ENCODE results near the gene FBXO4.
"Not testable (repeated sequence)": the region's sequence is repeated elsewhere in the genome, so short reads cannot be mapped to it uniquely, and the experiment has no call there.

FBXO4 gene

GRCh38 chr5:41924526-41924871, 582 bp upstream of the FBXO4 start:
- DNase-seq = no peak

DNA sequence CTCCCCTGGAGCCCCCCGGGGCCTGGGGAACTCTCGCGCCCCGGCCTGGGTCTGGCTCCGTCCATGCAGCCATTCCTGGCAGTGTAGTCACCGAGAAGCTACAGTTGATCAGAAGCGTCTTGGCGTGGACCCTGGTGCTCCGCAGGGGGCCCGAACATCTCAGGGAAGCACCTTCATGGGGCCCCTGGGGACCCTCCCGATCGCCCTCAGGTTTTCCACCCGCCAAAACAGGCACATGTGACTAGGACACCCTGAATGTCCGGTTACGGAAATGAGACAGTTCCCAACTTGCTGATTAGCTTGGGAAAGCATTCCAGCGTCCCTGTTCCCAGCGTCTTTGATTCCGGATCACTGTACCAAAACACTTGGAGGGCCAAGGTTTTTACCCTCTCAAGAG, 472 bp downstream of the FBXO4 start:
- peak; percentile 56 for DNase-seq

DNA sequence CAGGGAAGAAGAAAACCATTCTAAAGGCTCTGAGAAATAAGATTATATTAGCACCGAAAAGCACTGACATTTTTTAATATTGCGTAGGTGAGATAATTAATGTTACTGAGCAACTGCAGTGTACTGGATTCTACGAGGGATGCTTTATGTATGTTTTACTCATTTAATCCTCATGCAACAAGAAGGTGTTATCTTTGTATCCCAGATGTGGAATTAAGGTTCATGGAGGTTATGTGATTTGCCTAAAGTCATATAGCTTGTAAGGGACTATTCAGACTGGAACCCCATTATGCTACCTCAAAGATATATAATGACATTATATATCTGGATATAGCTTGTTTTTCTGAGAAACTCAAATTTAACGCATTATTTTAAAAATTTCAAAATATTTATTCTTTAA, 2.5 kb downstream of the FBXO4 start:
- DNase-seq = no peak

DNA sequence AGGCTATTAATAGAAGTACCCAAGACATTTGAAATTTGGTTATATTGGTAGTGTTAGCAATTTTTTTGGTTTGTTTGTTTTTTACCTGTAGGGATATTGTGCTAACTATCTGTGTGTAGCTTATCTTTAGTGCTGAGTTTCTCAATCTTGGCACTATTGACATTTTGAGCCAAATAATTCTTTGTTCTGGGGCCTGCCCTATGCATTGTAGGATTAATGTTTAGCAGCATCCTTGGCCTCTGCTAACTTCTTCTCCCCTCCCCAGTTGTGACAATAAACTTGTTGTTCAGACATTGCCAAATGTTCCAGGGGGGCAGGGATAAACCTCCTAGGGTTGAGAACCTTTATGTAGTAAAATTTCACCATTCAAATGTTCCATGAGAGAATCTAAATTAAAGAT, 4.0 kb downstream of the FBXO4 start:
- DNase-seq = no peak

DNA sequence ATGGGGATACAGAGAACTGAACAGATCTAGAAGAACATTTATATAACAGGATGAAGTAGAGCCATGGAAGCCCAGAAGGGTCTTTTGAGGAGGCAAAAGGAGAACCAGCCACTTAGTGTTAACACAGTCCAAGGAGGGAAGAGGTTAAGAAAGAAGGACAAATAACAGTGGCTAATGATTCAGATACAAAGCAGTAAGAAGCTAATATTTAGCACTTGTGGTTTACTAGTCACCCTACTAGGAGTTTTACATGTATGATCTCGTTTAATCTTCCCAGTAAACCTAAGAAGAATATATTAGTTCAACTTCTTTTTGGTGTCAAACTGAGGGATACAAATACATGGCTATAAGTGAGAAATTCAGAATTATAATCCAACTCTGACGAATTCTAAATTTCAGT, 7.7 kb downstream of the FBXO4 start:
- no peak for DNase-seq

DNA sequence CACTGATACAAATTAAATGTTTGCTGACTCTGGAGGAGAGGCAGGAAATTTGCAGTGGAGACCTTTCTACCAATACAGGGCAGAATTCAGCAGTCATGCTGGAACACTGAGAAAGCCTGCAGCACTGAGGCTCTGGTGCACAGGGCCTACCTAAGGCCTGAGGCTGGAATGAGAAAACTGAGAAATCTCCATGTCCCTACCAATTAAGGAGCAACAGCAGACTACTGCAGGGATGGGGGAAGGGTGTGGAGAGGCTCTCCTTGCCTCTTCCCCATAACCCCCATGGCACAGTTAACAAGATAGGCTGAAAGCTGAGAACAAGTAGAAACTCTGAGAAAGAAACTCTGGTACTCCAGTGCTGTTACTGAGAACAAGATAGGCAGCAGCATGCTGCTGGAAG, 10.5 kb downstream of the FBXO4 start:
- no peak for DNase-seq

GRCh38 chr5:41940641-41941040, 15.6 kb downstream of the FBXO4 start:
- no peak for DNase-seq

DNA sequence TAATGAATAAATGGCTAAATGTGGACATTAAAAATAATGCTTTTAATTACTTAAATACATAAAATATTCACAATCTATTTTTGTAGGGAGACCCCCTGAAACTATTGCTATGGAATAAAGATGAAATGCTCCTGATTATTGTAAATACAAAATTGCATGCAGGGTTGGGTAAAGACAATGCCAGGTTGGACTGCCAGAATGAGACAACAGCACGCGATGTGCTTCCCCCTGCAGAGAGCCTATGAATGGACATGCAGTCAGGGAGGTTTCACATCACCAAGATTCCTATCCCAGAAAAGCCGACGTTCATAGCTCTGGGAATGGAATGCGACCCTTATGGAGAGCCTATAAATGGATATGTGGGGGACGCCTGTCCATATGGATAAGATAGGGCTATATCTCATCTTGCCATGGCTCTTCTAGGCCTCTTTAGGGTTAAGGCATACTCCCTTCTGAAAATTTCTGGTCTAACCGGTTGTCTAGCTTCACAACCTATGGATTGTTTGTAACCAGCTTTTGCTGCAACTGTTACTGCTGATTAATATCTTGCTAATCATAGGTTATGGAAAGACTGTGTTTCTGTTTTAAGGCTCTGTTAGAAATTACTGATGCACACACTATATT, 20.4 kb downstream of the FBXO4 start:
- not testable (repeated sequence) for DNase-seq

- DNase-seq = no peak
These were observed 26.1 kb downstream of the FBXO4 start for GRCh38 chr5:41951224-41951623.

- no peak for DNase-seq
These were observed 29.2 kb downstream of the FBXO4 start for GRCh38 chr5:41954286-41954685.

- DNase-seq = no peak
These were observed 30.4 kb downstream of the FBXO4 start for GRCh38 chr5:41955432-41956024.

- no peak for DNase-seq
These were observed 31.9 kb downstream of the FBXO4 start for GRCh38 chr5:41956943-41957342.

DNA sequence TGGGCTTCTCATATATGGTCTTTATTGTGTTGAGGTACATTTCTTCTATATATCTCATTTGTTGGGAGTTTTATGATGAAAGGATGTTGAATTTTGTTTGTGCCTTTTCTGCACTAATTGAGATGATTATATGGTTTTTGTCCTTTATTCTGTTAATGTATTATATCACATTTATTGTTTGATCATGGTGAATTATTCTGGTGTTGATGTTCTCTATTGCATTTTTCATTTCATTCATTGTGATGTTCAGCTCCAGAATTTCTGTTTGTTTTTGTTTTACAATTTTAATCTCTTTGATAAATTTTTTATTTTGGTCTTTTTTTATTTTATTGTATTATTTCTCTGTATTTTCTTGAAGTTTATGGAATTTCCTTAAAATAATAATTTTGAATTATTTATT, 35.4 kb downstream of the FBXO4 start:
- DNase-seq = no peak

- DNase-seq = no peak
These were observed 36.7 kb downstream of the FBXO4 start for GRCh38 chr5:41961736-41962135.

DNA sequence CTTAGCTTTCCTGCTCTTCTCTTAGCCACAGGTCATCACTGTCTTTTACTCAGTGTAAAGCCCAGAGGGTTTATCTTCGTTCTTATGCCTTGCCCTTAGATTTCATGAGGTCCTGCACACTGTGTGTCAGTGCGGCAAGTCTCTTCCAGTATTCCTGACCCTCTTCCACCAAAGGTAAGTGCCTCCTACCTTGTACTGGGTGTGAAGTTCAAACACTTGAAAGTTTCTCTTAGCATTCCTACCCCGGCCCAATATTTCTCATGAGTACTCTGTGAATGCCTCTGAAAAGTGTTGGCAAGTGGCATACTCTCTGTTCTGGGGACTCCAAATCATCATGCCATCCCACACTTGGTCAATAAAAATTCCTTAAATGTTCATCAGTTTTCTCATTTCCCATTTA, 37.4 kb downstream of the FBXO4 start:
- no peak for DNase-seq

DNA sequence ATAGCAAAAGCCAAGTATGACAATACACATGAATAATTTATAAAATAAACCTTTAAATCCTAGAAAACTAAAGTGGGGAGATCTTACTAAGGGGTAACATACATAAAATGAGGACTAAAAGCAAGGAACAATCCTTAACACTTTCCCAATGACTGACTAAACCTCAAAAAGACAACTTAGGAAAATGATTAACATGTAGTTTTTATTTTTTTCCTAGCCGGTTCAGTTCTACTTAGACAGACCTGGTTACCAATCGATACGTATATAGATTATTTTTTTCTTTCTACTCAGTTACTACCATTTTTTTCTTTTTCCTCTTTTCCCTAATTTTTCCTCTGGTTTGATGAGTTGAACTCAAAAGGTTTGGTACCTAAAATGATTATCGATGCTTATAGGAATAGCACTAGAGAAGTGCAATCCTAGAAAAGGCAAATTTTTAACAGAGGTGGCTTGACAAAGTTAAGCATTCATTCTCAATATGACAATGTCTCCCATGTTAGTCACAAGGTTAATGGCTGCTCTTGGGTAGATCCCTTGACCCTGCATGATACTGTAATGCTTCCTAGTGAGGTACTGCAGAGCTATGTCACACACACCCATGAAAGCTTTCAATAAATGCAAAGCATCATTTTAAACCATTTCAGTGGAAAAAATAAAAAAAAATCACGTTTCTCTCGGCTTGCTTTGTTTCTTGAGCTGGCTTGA, 41.5 kb downstream of the FBXO4 start:
- DNase-seq = no peak

- DNase-seq = no peak
These were observed 42.3 kb downstream of the FBXO4 start for GRCh38 chr5:41967401-41967800.

GRCh38 chr5:41968153-41968723, 43.2 kb downstream of the FBXO4 start:
- no peak for DNase-seq

- DNase-seq = no peak
These were observed 48.0 kb downstream of the FBXO4 start for GRCh38 chr5:41973087-41973486.

DNA sequence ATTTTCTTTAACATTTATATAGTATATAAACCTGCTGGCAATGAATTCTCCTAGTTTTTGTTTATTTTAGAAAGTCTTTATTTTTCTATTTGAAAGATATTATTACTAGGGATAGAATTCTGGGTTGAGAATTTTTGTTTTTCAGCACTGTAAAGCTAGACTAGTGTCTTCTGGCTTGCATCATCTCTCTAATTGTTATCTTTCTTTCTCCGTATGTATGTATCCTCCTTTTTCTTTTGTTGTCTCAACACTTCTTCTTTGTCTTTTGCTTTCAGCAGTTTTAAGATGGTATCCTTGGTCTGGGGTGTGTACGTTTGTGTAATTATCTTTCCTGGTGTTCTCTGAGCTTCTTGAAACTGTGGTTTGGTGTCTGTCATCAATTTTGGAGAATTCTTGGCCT, 48.8 kb downstream of the FBXO4 start:
- DNase-seq = no peak

- no peak for DNase-seq
These were observed 53.6 kb downstream of the FBXO4 start for GRCh38 chr5:41978676-41979075.

GRCh38 chr5:41980396-41980795, 55.3 kb downstream of the FBXO4 start:
- DNase-seq = no peak

- DNase-seq = no peak
These were observed 55.8 kb downstream of the FBXO4 start for GRCh38 chr5:41980870-41981269.

GRCh38 chr5:41982858-41983257, 57.8 kb downstream of the FBXO4 start:
- DNase-seq = not testable (repeated sequence)
